GM18868 (cell line): ENCODE measurements around the gene DNM1L.

Source experiments
- ATAC-seq: cut with Tn5 transposase; IDR thresholded peaks from one replicate; pipeline ENCODE4 v1.9.1; 2021; ENCODE audit warnings: mild to moderate bottlenecking, moderate library complexity; ENCODE audit not compliant: unreplicated experiment

Gene DNM1L

GRCh38 chr12:32679091-32679919 lies at the start of gene DNM1L:
DNM1L (plus strand) TSS chr12:32679301; CDS start chr12:32679364, 63 bp downstream.
- ATAC-seq: peak; percentile 93

GRCh38 chr12:32641287-32641901 lies 37.7 kb upstream of the DNM1L start:
- ATAC-seq: no peak

- no peak for ATAC-seq
Measured at GRCh38 chr12:32644431-32644830, 34.7 kb upstream of the DNM1L start.

- no peak for ATAC-seq
Measured at GRCh38 chr12:32647275-32647674, 31.8 kb upstream of the DNM1L start.

- ATAC-seq: no peak
Measured at GRCh38 chr12:32650508-32650907, 28.6 kb upstream of the DNM1L start.

GRCh38 chr12:32651151-32651955 lies 27.7 kb upstream of the DNM1L start:
- ATAC-seq: no peak

GRCh38 chr12:32651956-32652210 lies 27.2 kb upstream of the DNM1L start:
- no peak for ATAC-seq

GRCh38 chr12:32659908-32660440 lies 19.1 kb upstream of the DNM1L start:
- no peak for ATAC-seq

- no peak for ATAC-seq
Measured at GRCh38 chr12:32661706-32662105, 17.4 kb upstream of the DNM1L start.

- ATAC-seq: no peak
Measured at GRCh38 chr12:32662665-32663064, 16.4 kb upstream of the DNM1L start.

- ATAC-seq: no peak
Measured at GRCh38 chr12:32666018-32666417, 13.1 kb upstream of the DNM1L start.

- ATAC-seq: no peak
Measured at GRCh38 chr12:32669584-32669983, 9.5 kb upstream of the DNM1L start.

GRCh38 chr12:32671930-32672780 lies 6.9 kb upstream of the DNM1L start:
- ATAC-seq: peak; percentile 37

GRCh38 chr12:32679920-32680237 lies 778 bp downstream of the DNM1L start:
- peak; percentile 10 for ATAC-seq

GRCh38 chr12:32680787-32681186 lies 1.7 kb downstream of the DNM1L start:
- ATAC-seq: no peak

- no peak for ATAC-seq
Measured at GRCh38 chr12:32681272-32681671, 2.2 kb downstream of the DNM1L start.

GRCh38 chr12:32686340-32686739 lies 7.2 kb downstream of the DNM1L start:
- no peak for ATAC-seq

- ATAC-seq: no peak
Measured at GRCh38 chr12:32688786-32689185, 9.7 kb downstream of the DNM1L start.

- ATAC-seq: no peak
Measured at GRCh38 chr12:32690927-32691326, 11.8 kb downstream of the DNM1L start.

- ATAC-seq: no peak
Measured at GRCh38 chr12:32692358-32692757, 13.3 kb downstream of the DNM1L start.

GRCh38 chr12:32693036-32693435 lies 13.9 kb downstream of the DNM1L start:
- no peak for ATAC-seq
